ENCODE data around the gene FAM72A. TPM values are rescaled to one million over a fixed set of nuclear protein-coding genes. Genes with fewer than 3 reads are reported as not detected.
A peak's percentile ranks its signal among the peaks of the same experiment; 100 is the strongest.
"Not testable (repeated sequence)": the region's sequence is repeated elsewhere in the genome, so short reads cannot be mapped to it uniquely, and the experiment has no call there.

The FAM72A gene
- total RNA-seq, 1 donor: 3.5 TPM

- DNase-seq (ENCODE audit: low read depth): not testable (repeated sequence)
These were observed 16.1 kb upstream of the FAM72A start for GRCh38 chr1:206218765-206219164.

GRCh38 chr1:206218285-206218684, 15.6 kb upstream of the FAM72A start:
- not testable (repeated sequence) for H3K4me3 ChIP-seq (ENCODE audit: low read depth, low read length); DNase-seq (ENCODE audit: low read depth)

More at GRCh38 chr1:206218765-206219164, 16.1 kb upstream of the FAM72A start:
- H3K4me3 ChIP-seq (ENCODE audit: low read depth, low read length): not testable (repeated sequence)

- not testable (repeated sequence) for H3K4me3 ChIP-seq (ENCODE audit: low read depth, low read length); DNase-seq (ENCODE audit: low read depth)
These were observed 13.2 kb upstream of the FAM72A start for GRCh38 chr1:206215600-206216392.

GRCh38 chr1:206210802-206211201, 8.2 kb upstream of the FAM72A start:
- H3K4me3 ChIP-seq (ENCODE audit: low read depth, low read length); DNase-seq (ENCODE audit: low read depth): not testable (repeated sequence)

GRCh38 chr1:206205569-206205968, 2.9 kb upstream of the FAM72A start:
- peak overlapping the region; percentile 38 for H3K4me3 ChIP-seq (ENCODE audit: low read depth, low read length)
- DNase-seq (ENCODE audit: low read depth): not testable (repeated sequence)

GRCh38 chr1:206204871-206205270, 2.2 kb upstream of the FAM72A start:
- DNase-seq (ENCODE audit: low read depth): peak; percentile 12
- peak overlapping the region; percentile 52 for H3K4me3 ChIP-seq (ENCODE audit: low read depth, low read length)

GRCh38 chr1:206204159-206204511, 1.5 kb upstream of the FAM72A start:
- not testable (repeated sequence) for DNase-seq (ENCODE audit: low read depth)
- H3K4me3 ChIP-seq (ENCODE audit: low read depth, low read length): peak overlapping the region; percentile 55

GRCh38 chr1:206203364-206204158, 922 bp upstream of the FAM72A start, which contains the start of gene SRGAP2:
SRGAP2 (plus strand) TSS chr1:206203541; CDS start chr1:206205971, 2,430 bp downstream.
- H3K4me3 ChIP-seq (ENCODE audit: low read depth, low read length): peak within 1 kb of the TSS; percentile 60
- peak; percentile 56 for DNase-seq (ENCODE audit: low read depth)

- H3K4me3 ChIP-seq (ENCODE audit: low read depth, low read length): not testable (repeated sequence)
- DNase-seq (ENCODE audit: low read depth): peak; percentile 6
These were observed 5.8 kb downstream of the FAM72A start for GRCh38 chr1:206196748-206197424.

GRCh38 chr1:206195182-206195581, 7.5 kb downstream of the FAM72A start:
- H3K4me3 ChIP-seq (ENCODE audit: low read depth, low read length); DNase-seq (ENCODE audit: low read depth): not testable (repeated sequence)

GRCh38 chr1:206186826-206187225, 15.8 kb downstream of the FAM72A start:
- not testable (repeated sequence) for DNase-seq (ENCODE audit: low read depth); H3K4me3 ChIP-seq (ENCODE audit: low read depth, low read length)

- DNase-seq (ENCODE audit: low read depth); H3K4me3 ChIP-seq (ENCODE audit: low read depth, low read length): not testable (repeated sequence)
These were observed 16.9 kb downstream of the FAM72A start for GRCh38 chr1:206185778-206186177.

GRCh38 chr1:206183788-206184187, 18.9 kb downstream of the FAM72A start:
- DNase-seq (ENCODE audit: low read depth): peak; percentile 19

GRCh38 chr1:206182368-206183317, 20.0 kb downstream of the FAM72A start:
- not testable (repeated sequence) for H3K4me3 ChIP-seq (ENCODE audit: low read depth, low read length)
- DNase-seq (ENCODE audit: low read depth): peak; percentile 46

More at GRCh38 chr1:206183788-206184187, 18.9 kb downstream of the FAM72A start:
- H3K4me3 ChIP-seq (ENCODE audit: low read depth, low read length): not testable (repeated sequence)

GRCh38 chr1:206179666-206180065, 23.0 kb downstream of the FAM72A start:
- not testable (repeated sequence) for H3K4me3 ChIP-seq (ENCODE audit: low read depth, low read length); DNase-seq (ENCODE audit: low read depth)

- peak; percentile 78 for DNase-seq (ENCODE audit: low read depth)
- not testable (repeated sequence) for H3K4me3 ChIP-seq (ENCODE audit: low read depth, low read length)
These were observed 24.3 kb downstream of the FAM72A start for GRCh38 chr1:206178061-206178989.

- not testable (repeated sequence) for DNase-seq (ENCODE audit: low read depth); H3K4me3 ChIP-seq (ENCODE audit: low read depth, low read length)
These were observed 26.5 kb downstream of the FAM72A start for GRCh38 chr1:206176114-206176502.

All from fibroblast of villous mesenchyme (primary cell).